H1 (cell line): ENCODE measurements around the gene TNFAIP1. TPM values are rescaled to one million over a fixed set of nuclear protein-coding genes. Genes with fewer than 3 reads are reported as not detected.

ENCODE experiments used
- CTCF ChIA-PET: fragments of 300-600 bp; sonication (Branson Sonifier 250); formaldehyde crosslinking; loops from one replicate; lab custom pipeline; 2021; ENCODE audit not compliant: partially characterized antibody; lab: Charles Lee
- POLR2A ChIA-PET: fragments of 300-600 bp; sonication (Branson Sonifier 250); formaldehyde crosslinking; loops from one replicate; lab custom pipeline; 2021; ENCODE audit warnings: inconsistent platforms; ENCODE audit not compliant: partially characterized antibody; lab: Charles Lee
- DNase-seq, 2 experiments: peaks; one replicate each; pipeline versions ENCODE4 v3.0.0 to v3.0.0-alpha.2; 2010 to 2022; ENCODE audit warnings: low spot score in 2 of 2, low read depth in 1 of 2, mixed read lengths in 1 of 2
- FAIRE-seq: peaks from 2 replicates; lab custom pipeline; 2011; peaks lifted over from hg19 to GRCh38; lab: Jason Lieb, UNC
- H2AFZ ChIP-seq: 2 replicates; pipeline ENCODE4 v1.8.1; 2012; ENCODE audit warnings: low read length, inconsistent platforms
- H2AK5ac ChIP-seq: 2 replicates; pipeline ENCODE4 v1.6.1; 2013; ENCODE audit warnings: low read depth, low read length
- H2BK120ac ChIP-seq: replicated peaks from 2 replicates; pipeline ENCODE3; 2013; ENCODE audit warnings: low read depth, low read length, inconsistent platforms
- H2BK12ac ChIP-seq: 2 replicates; pipeline ENCODE4 v1.6.1; 2013; ENCODE audit warnings: low read depth, low read length
- H2BK15ac ChIP-seq: 2 replicates; pipeline ENCODE4 v1.6.1; 2013; ENCODE audit warnings: low read length
- H2BK20ac ChIP-seq: 2 replicates; pipeline ENCODE4 v1.6.1; 2013; ENCODE audit warnings: low read length
- H2BK5ac ChIP-seq: 2 replicates; pipeline ENCODE4 v1.6.1; 2013; ENCODE audit warnings: low read depth, low read length
- H3K14ac ChIP-seq: 2 replicates; pipeline ENCODE4 v1.6.1; 2013; ENCODE audit warnings: inconsistent platforms; ENCODE audit not compliant: insufficient read length
- H3K18ac ChIP-seq: 2 replicates; pipeline ENCODE4 v1.6.1; 2013; ENCODE audit warnings: low read length; ENCODE audit errors: extremely low read depth
- H3K23ac ChIP-seq: 2 replicates; pipeline ENCODE4 v1.6.1; 2013; ENCODE audit warnings: inconsistent platforms; ENCODE audit not compliant: insufficient read length
- H3K23me2 ChIP-seq: 2 replicates; pipeline ENCODE4 v1.6.1; 2013; ENCODE audit warnings: low read depth, low read length
- H3K27ac ChIP-seq: 2 replicates; pipeline ENCODE4 v1.6.1; 2011; ENCODE audit warnings: low read depth, low read length, inconsistent platforms
- H3K27me3 ChIP-seq, 4 experiments: replicated peaks in 1 of 4; 1 replicate in 1 of 4; 2 replicates in 3 of 4; pipeline versions ENCODE4 v1.6.1 to v1.8.1; 2011 to 2013; ENCODE audit warnings: low read length in 3 of 4, mild to moderate bottlenecking in 3 of 4, inconsistent platforms in 2 of 4, mixed read lengths in 2 of 4, moderate library complexity in 1 of 4; ENCODE audit not compliant: control insufficient read depth in 3 of 4, insufficient read depth in 3 of 4; ENCODE audit errors: extremely low read depth in 1 of 4
- H3K36me3 ChIP-seq, 4 experiments: 2 replicates each; pipeline versions ENCODE4 v1.6.1 to v1.8.1; 2011 to 2013; ENCODE audit warnings: mild to moderate bottlenecking in 4 of 4, low read length in 3 of 4, moderate library complexity in 2 of 4, control low read depth in 1 of 4, inconsistent platforms in 1 of 4; ENCODE audit not compliant: insufficient read depth in 4 of 4, control insufficient read depth in 2 of 4
- H3K4ac ChIP-seq: replicated peaks from 2 replicates; pipeline ENCODE3; 2013; ENCODE audit warnings: low read length, low read depth, mixed read lengths, inconsistent platforms; ENCODE audit not compliant: insufficient read length
- H3K4me1 ChIP-seq, 4 experiments: replicated peaks in 1 of 4; 1 replicate in 1 of 4; 2 replicates in 3 of 4; pipeline versions ENCODE4 v1.6.1 to v1.8.1; 2011 to 2013; ENCODE audit warnings: low read length in 3 of 4, inconsistent platforms in 2 of 4, mixed read lengths in 1 of 4; ENCODE audit not compliant: insufficient read depth in 4 of 4, control insufficient read depth in 3 of 4
- H3K4me2 ChIP-seq, 2 experiments: 2 replicates each; pipeline versions ENCODE4 v1.6.1 to v1.8.1; 2011 to 2013; ENCODE audit warnings: low read depth in 2 of 2, low read length in 2 of 2, control low read depth in 1 of 2, inconsistent platforms in 1 of 2, mild to moderate bottlenecking in 1 of 2; ENCODE audit not compliant: insufficient read depth in 1 of 2
- H3K4me3 ChIP-seq, 4 experiments: fragments of 200-600, 300-600 bp in 1 of 4; sonication (generic), shearing (Covaris generic), sonication (Bioruptor Twin) in 1 of 4; 2 replicates each; pipeline versions ENCODE4 v1.5.1 to v1.8.1; 2011 to 2016; ENCODE audit warnings: low read length in 4 of 4, low read depth in 3 of 4, control low read depth in 2 of 4, inconsistent platforms in 2 of 4, mild to moderate bottlenecking in 2 of 4, mixed read lengths in 1 of 4, moderate library complexity in 1 of 4; ENCODE audit not compliant: insufficient read depth in 2 of 4; ENCODE audit errors: extremely low read depth in 1 of 4
- H3K56ac ChIP-seq: replicated peaks from 2 replicates; pipeline ENCODE3; 2013; ENCODE audit warnings: low read depth, mild to moderate bottlenecking, mixed read lengths, low read length, inconsistent platforms; ENCODE audit not compliant: insufficient read length
- H3K79me1 ChIP-seq: 2 replicates; pipeline ENCODE4 v1.6.1; 2013; ENCODE audit warnings: low read depth, low read length, control low read depth
- H3K79me2 ChIP-seq, 2 experiments: 2 replicates each; pipeline versions ENCODE4 v1.6.1 to v1.8.1; 2012 to 2013; ENCODE audit warnings: low read length in 2 of 2, mild to moderate bottlenecking in 2 of 2, inconsistent platforms in 1 of 2; ENCODE audit not compliant: insufficient read depth in 2 of 2, control insufficient read depth in 1 of 2
- H3K9ac ChIP-seq, 4 experiments: replicated peaks in 1 of 4; 1 replicate in 1 of 4; 2 replicates in 3 of 4; pipeline versions ENCODE4 v1.6.1 to v1.8.1; 2011 to 2013; ENCODE audit warnings: low read depth in 3 of 4, low read length in 3 of 4, control low read depth in 2 of 4, mild to moderate bottlenecking in 2 of 4, moderate library complexity in 2 of 4, inconsistent platforms in 1 of 4; ENCODE audit errors: extremely low read depth in 1 of 4
- H3K9me3 ChIP-seq, 2 experiments: 2 replicates each; pipeline versions ENCODE4 v1.6.1 to v1.8.1; 2012 to 2013; ENCODE audit warnings: mild to moderate bottlenecking in 2 of 2, moderate library complexity in 2 of 2, control low read depth in 1 of 2, inconsistent platforms in 1 of 2, low read depth in 1 of 2, low read length in 1 of 2, mixed read lengths in 1 of 2; ENCODE audit not compliant: insufficient read depth in 2 of 2
- H4K20me1 ChIP-seq, 2 experiments: replicated peaks in 1 of 2; 2 replicates each; pipeline versions ENCODE3 to v1.8.1; 2011 to 2013; ENCODE audit warnings: inconsistent platforms in 2 of 2, low read length in 2 of 2, mild to moderate bottlenecking in 1 of 2; ENCODE audit not compliant: insufficient read depth in 2 of 2, control insufficient read depth in 1 of 2
- H4K5ac ChIP-seq: 2 replicates; pipeline ENCODE4 v1.6.1; 2013; ENCODE audit warnings: low read length, low read depth, mixed read lengths, inconsistent platforms; ENCODE audit not compliant: insufficient read length
- H4K8ac ChIP-seq: 2 replicates; pipeline ENCODE4 v1.8.0; 2013; ENCODE audit warnings: mild to moderate bottlenecking, moderate library complexity, low read length, inconsistent platforms; ENCODE audit not compliant: insufficient read depth; ENCODE audit errors: extremely low read depth
- H4K91ac ChIP-seq: replicated peaks from 2 replicates; pipeline ENCODE3; 2013; ENCODE audit warnings: low read length, mixed read lengths, inconsistent platforms; ENCODE audit not compliant: insufficient read length
- ATF3 ChIP-seq: IDR thresholded peaks from 2 replicates; pipeline ENCODE4 v1.6.1; 2011; ENCODE audit warnings: low read depth, mild to moderate bottlenecking, low read length; ENCODE audit not compliant: insufficient read depth
- POLR2AphosphoS5 ChIP-seq: IDR thresholded peaks from 2 replicates; pipeline ENCODE4 v1.6.1; 2011; ENCODE audit warnings: low read depth, low read length
- YY1 ChIP-seq: IDR thresholded peaks from 2 replicates; pipeline ENCODE4 v1.6.1; 2011; ENCODE audit warnings: low read depth, mild to moderate bottlenecking, low read length
- WGBS, 2 experiments: shearing (Covaris generic) in 1 of 2; methylation state at CpG; one replicate each; pipeline versions ENCODE4 v1.1.6 to v1.1.7; 2013 to 2015; ENCODE audit warnings: low lambda C conversion rate in 2 of 2, mixed read lengths in 2 of 2, inconsistent platforms in 1 of 2, low coverage in 1 of 2, missing lambda C conversion rate in 1 of 2; ENCODE audit not compliant: insufficient replicate concordance in 2 of 2, insufficient coverage in 1 of 2, insufficient read length in 1 of 2; ENCODE audit errors: extremely low coverage in 1 of 2, missing lambda C conversion rate in 1 of 2; 5-methylcytosine and 5-hydroxymethylcytosine counted together
- long read RNA-seq, 2 experiments: library from RNA in 1 of 2; library from capped mRNA in 1 of 2; stranded (forward); transcript quantifications; one replicate each; pipeline ENCODE4 v2.0.0, GENCODE V29; 2021; ENCODE audit warnings: inconsistent platforms in 1 of 2
- polyA minus RNA-seq, 3 experiments: library from RNA; depleted of rRNA, polyadenylated mRNA; stranded (reverse); fragments of >200 nt; gene quantifications; 1 replicate in 2 of 3; 2 replicates in 1 of 3; pipeline ENCODE4 v1.2.3, GENCODE V29; 2011
- polyA plus RNA-seq, 7 experiments: library from polyadenylated mRNA; depleted of rRNA in 3 of 7; stranded (reverse) in 5 of 7; unstranded in 2 of 7; fragments of >200 nt in 5 of 7; fragments of 200-250 nt in 2 of 7; gene quantifications; 1 replicate in 5 of 7; 2 replicates in 1 of 7; 4 replicates in 1 of 7; pipeline versions ENCODE4 v1.2.1 to v1.2.3, GENCODE V29; 2011 to 2013; ENCODE audit warnings: missing spikeins in 2 of 7, mixed read lengths in 2 of 7
- total RNA-seq: library from RNA; stranded (reverse); fragmentation: NEBNext Ultra II Directional; extraction: Animal tissue kit (Norgen Biotek cat#: 25700); gene quantifications from 2 replicates; pipeline ENCODE4 v1.2.1, GENCODE V29; 2021
- TF ChIP-seq, protein P1 (sequence below), 3 experiments: IDR thresholded peaks; 1 replicate in 2 of 3; 2 replicates in 1 of 3; pipeline versions ENCODE4 v1.5.1 to v1.6.1; 2011; ENCODE audit warnings: low read length in 3 of 3, mild to moderate bottlenecking in 3 of 3, inconsistent platforms in 2 of 3, low read depth in 1 of 3, moderate library complexity in 1 of 3; ENCODE audit not compliant: insufficient read depth in 1 of 3; ENCODE audit errors: control extremely low read depth in 1 of 3

Gene TNFAIP1
- 19.5 and 22.8 TPM in 2 replicates for total RNA-seq
- polyA plus RNA-seq (2011; rRNA removed): 16.9 and 19.9 TPM in 2 replicates
- 12.2 TPM for polyA plus RNA-seq (2011; cell fraction: cytosol; rRNA removed)
- polyA plus RNA-seq (2011; cell fraction: nucleus; rRNA removed): 34.8 TPM
- 10.7 to 11.7 TPM (median 11.0 TPM) in 4 replicates for polyA plus RNA-seq (2012, experiment 1 of 2)
- polyA plus RNA-seq (2012, experiment 2 of 2): 8.7 TPM
- 10.8 TPM for polyA plus RNA-seq (2013, experiment 1 of 2)
- 10.3 TPM for polyA plus RNA-seq (2013, experiment 2 of 2)
- polyA minus RNA-seq (2011; rRNA and poly(A)+ RNA removed): 20.2 and 20.8 TPM in 2 replicates
- polyA minus RNA-seq (2011; cell fraction: cytosol; rRNA and poly(A)+ RNA removed): 21.7 TPM
- 14.0 TPM for polyA minus RNA-seq (2011; cell fraction: nucleus; rRNA and poly(A)+ RNA removed)
- long read RNA-seq, experiment 1, transcript TNFAIP1-201 (7 exons, 3,627 nt): major isoform, 5 of 18 reads
- long read RNA-seq, experiment 1, partial matches to known transcripts: 10 of 18 reads
- long read RNA-seq, experiment 1, other reads (novel, unspliced or antisense): 3 of 18 reads
- long read RNA-seq, experiment 2, transcript TNFAIP1-201 (7 exons, 3,627 nt): major isoform, 11 of 12 reads
- long read RNA-seq, experiment 2, partial matches to known transcripts: 1 of 12 reads
- long read RNA-seq, experiment 2, other reads (novel, unspliced or antisense): 0 of 12 reads

GRCh38 chr17:28335201-28335958, at the start of gene TNFAIP1, which contains the start of gene IFT20:
TNFAIP1 (plus strand) TSS chr17:28335761; CDS start chr17:28339522, 3,761 bp downstream.
IFT20 (minus strand) TSS chr17:28335472; CDS start chr17:28331985, 3,487 bp downstream.
- Histone ChIP-seq H3K4me3 (peak within 1 kb of the TSS; percentile 87 to 95 (median 92)), H3K4me1 (peaks cover 0 to 10% (median 8%) of the 10 kb centered on the region in 4 experiments; a peak in 6 of 7 replicates), H3K14ac (no peak within 1 kb of the TSS), H3K56ac (peak within 1 kb of the TSS; percentile 38), H2BK12ac (no peak within 1 kb of the TSS), H3K79me1 (peaks cover 16% of the 10 kb centered on the region), H4K91ac (peak within 1 kb of the TSS; percentile 38), H2AK5ac (no peak within 1 kb of the TSS), H3K4ac (no peak within 1 kb of the TSS), H3K4me2 (peak within 1 kb of the TSS; percentile 90 to 91), H3K79me2 (peaks cover 0 to 13% of the 10 kb centered on the region in 2 experiments; a peak in 2 of 4 replicates), H4K20me1 (peaks cover 5% of the 10 kb centered on the region in 2 experiments), H3K18ac (no peak within 1 kb of the TSS; the same call in 1 of the 2 replicates), H3K23ac (no peak within 1 kb of the TSS), H4K8ac (peak within 1 kb of the TSS; percentile 72; the same call in 1 of the 2 replicates), H2AFZ (peak within 1 kb of the TSS; percentile 70), H3K9ac (peak within 1 kb of the TSS; percentile 70 to 90 (median 83)), H3K9me3 (no peaks in the 10 kb centered on the region), H3K36me3 (no peaks in the 10 kb centered on the region), H2BK5ac (peak within 1 kb of the TSS; percentile 77), H2BK20ac (no peak within 1 kb of the TSS), H2BK15ac (no peak within 1 kb of the TSS), H3K27ac (peak within 1 kb of the TSS; percentile 72), H2BK120ac (no peak within 1 kb of the TSS), H4K5ac (no peak within 1 kb of the TSS), H3K23me2 (peaks cover 10% of the 10 kb centered on the region; the same call in 1 of the 2 replicates), H3K27me3 (no peaks in the 10 kb centered on the region)
- ChIA-PET CTCF (interaction anchor here (0.7 to 1.9 kb wide), 11 partner anchors 10 to 85 kb away, joined by 3 to 7 read pairs (median 4); partner anchors contain the start of gene VTN), POLR2A (interaction anchor here (0.9 to 2.9 kb wide), 15 partner anchors 9 to 275 kb away, joined by 3 to 19 read pairs (median 8); partner anchors contain the start of genes POLDIP2, SEBOX and TMEM97)
- FAIRE-seq (peak; percentile 57), DNase-seq (peak; percentile 94 to 100)
- 1% methylated on average over 52 of the region's 62 CpGs; no CpG with 5 or more reads in 1 of the 2 experiments for WGBS, 2 experiments
- TF ChIP-seq YY1: peak; percentile 78; the same call in 1 of the 2 replicates
- TF ChIP-seq, protein P1, sequence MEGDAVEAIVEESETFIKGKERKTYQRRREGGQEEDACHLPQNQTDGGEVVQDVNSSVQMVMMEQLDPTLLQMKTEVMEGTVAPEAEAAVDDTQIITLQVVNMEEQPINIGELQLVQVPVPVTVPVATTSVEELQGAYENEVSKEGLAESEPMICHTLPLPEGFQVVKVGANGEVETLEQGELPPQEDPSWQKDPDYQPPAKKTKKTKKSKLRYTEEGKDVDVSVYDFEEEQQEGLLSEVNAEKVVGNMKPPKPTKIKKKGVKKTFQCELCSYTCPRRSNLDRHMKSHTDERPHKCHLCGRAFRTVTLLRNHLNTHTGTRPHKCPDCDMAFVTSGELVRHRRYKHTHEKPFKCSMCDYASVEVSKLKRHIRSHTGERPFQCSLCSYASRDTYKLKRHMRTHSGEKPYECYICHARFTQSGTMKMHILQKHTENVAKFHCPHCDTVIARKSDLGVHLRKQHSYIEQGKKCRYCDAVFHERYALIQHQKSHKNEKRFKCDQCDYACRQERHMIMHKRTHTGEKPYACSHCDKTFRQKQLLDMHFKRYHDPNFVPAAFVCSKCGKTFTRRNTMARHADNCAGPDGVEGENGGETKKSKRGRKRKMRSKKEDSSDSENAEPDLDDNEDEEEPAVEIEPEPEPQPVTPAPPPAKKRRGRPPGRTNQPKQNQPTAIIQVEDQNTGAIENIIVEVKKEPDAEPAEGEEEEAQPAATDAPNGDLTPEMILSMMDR (IDR thresholded peaks at IDR 0.05; ENCODE audit: control extremely low read depth in 1 of 3, insufficient read depth in 1 of 3, low read depth in 1 of 3, low read length in 3 of 3): no peak
- peak; percentile 39; the same call in 1 of the 2 replicates for TF ChIP-seq POLR2AphosphoS5
- TF ChIP-seq ATF3: peak; percentile 68; the same call in 1 of the 2 replicates
